GM19468 (cell line): ENCODE measurements around the gene DDX20.
"Not testable (repeated sequence)": the region's sequence is repeated elsewhere in the genome, so short reads cannot be mapped to it uniquely, and the experiment has no call there.

Experiments used
- ATAC-seq: cut with Tn5 transposase; IDR thresholded peaks from one replicate; pipeline ENCODE4 v1.9.1; 2021; ENCODE audit warnings: mild to moderate bottlenecking, moderate library complexity, moderate number of reproducible peaks; ENCODE audit not compliant: unreplicated experiment; ENCODE audit errors: extremely low read depth

DDX20 gene

GRCh38 chr1:111733183-111733991, 22.3 kb upstream of the DDX20 start:
- ATAC-seq: no peak

GRCh38 chr1:111733992-111734341, 21.7 kb upstream of the DDX20 start:
- ATAC-seq: no peak

GRCh38 chr1:111734426-111734825, 21.3 kb upstream of the DDX20 start:
- no peak for ATAC-seq

GRCh38 chr1:111734856-111735255, 20.8 kb upstream of the DDX20 start:
- ATAC-seq: no peak

- ATAC-seq: no peak
Observed at GRCh38 chr1:111735321-111735720, 20.4 kb upstream of the DDX20 start.

- no peak for ATAC-seq
Observed at GRCh38 chr1:111735858-111736544, 19.7 kb upstream of the DDX20 start.

GRCh38 chr1:111736548-111737215, 19.0 kb upstream of the DDX20 start:
- ATAC-seq: no peak

GRCh38 chr1:111737216-111738132, 18.2 kb upstream of the DDX20 start:
- no peak for ATAC-seq

GRCh38 chr1:111738133-111738435, 17.6 kb upstream of the DDX20 start:
- no peak for ATAC-seq

GRCh38 chr1:111738436-111739193, 17.1 kb upstream of the DDX20 start:
- peak; percentile 8 for ATAC-seq

- peak; percentile 73 for ATAC-seq
Observed at GRCh38 chr1:111739194-111739924, 16.3 kb upstream of the DDX20 start, which contains the start of gene INKA2. TSS of gene INKA2 (minus strand) at chr1:111739395. CDS start at chr1:111739242, 153 bp downstream.

GRCh38 chr1:111739925-111740765, 15.6 kb upstream of the DDX20 start:
- no peak for ATAC-seq

GRCh38 chr1:111742292-111742691, 13.4 kb upstream of the DDX20 start:
- not testable (repeated sequence) for ATAC-seq

GRCh38 chr1:111742938-111743549, 12.7 kb upstream of the DDX20 start:
- no peak for ATAC-seq

GRCh38 chr1:111743679-111744101, 12.0 kb upstream of the DDX20 start:
- no peak for ATAC-seq

GRCh38 chr1:111745675-111746613, 9.8 kb upstream of the DDX20 start:
- ATAC-seq: no peak
